ENCODE measurements around the gene SH2D2A.

GRCh38 chr1:156813298-156813697 is 3.4 kb downstream of the SH2D2A start:
- TF ChIP-seq POLR2AphosphoS5 (IDR thresholded peaks at IDR 0.05), result no peak
- TF ChIP-seq CTCF (IDR thresholded peaks at IDR 0.05), result no peak
- no peak for TF ChIP-seq POLR2A (IDR thresholded peaks at IDR 0.05)
